Renal cortical epithelial cell (primary cell): ENCODE measurements around the gene MKLN1. TPM values are rescaled to one million over a fixed set of nuclear protein-coding genes. Genes with fewer than 3 reads are reported as not detected.
A peak's percentile ranks its signal among the peaks of the same experiment; 100 is the strongest.

Source experiments
- DNase-seq: peaks from one replicate; pipeline ENCODE4 v3.0.0-alpha.2; 2011; ENCODE audit warnings: low read depth
- total RNA-seq: library from RNA; depleted of rRNA; stranded (reverse); fragments of >200 nt; gene quantifications from 2 replicates; pipeline ENCODE4 v1.2.3, GENCODE V29; 2014

MKLN1 gene
- total RNA-seq, 1 donor from 2014 or later: 76.9 TPM

DNA sequence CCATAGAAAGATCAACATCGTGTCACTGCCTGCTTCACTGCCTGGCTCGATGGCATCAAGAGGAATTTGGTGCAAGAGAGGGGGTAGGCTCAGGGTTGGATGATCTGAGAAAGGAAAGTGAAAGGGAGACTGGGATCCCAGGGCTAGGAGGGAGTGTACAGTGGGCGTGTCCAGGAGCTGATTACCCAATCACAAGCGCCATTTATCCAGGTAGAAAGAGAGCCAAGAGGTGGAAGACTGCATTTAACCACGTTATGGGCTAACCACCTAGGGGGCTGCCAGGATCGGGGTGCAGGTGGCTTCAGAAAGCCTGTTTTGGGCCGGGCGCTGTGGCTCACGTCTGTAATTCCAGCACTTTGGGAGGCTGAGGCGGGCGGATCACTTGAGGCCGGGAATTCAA is 218.4 kb downstream of the MKLN1 start:
- DNase-seq: peak; percentile 25

Other genes with a start within 250 kb of the MKLN1 start
- 0.65 and 1.9 TPM in 2 replicates for gene PODXL, start 228.8 kb downstream of the MKLN1 start, total RNA-seq